Activated naive CD4-positive, alpha-beta T cell treated with anti-CD3 and anti-CD28 coated beads for 36 hours (primary cell): ENCODE measurements around the gene IRAK2. TPM values are rescaled to one million over a fixed set of nuclear protein-coding genes. Genes with fewer than 3 reads are reported as not detected.

Source experiments
- CTCF ChIA-PET: fragments of 350-600 bp; sonication (Branson Sonifier 250); formaldehyde crosslinking; loops from one replicate; lab custom pipeline; 2021; ENCODE audit warnings: antibody characterized with exemption; lab: Charles Lee
- DNase-seq: peaks from one replicate; pipeline ENCODE4 v3.0.0-alpha.2; 2020
- H3K27ac Mint-ChIP-seq: one replicate; pipeline ENCODE4 v1.8.0; 2021; ENCODE audit warnings: mild to moderate bottlenecking, mixed read lengths
- H3K27me3 Mint-ChIP-seq: one replicate; pipeline ENCODE4 v1.8.0; 2021; ENCODE audit warnings: low read depth, mixed read lengths
- H3K36me3 Mint-ChIP-seq: one replicate; pipeline ENCODE4 v1.8.0; 2021; ENCODE audit warnings: low read depth, mixed read lengths
- H3K4me1 Mint-ChIP-seq: one replicate; pipeline ENCODE4 v1.8.0; 2021; ENCODE audit warnings: low read depth, mixed read lengths
- H3K4me3 Mint-ChIP-seq: one replicate; pipeline ENCODE4 v1.8.0; 2021; ENCODE audit warnings: mild to moderate bottlenecking, moderate library complexity, mixed read lengths
- H3K9me3 Mint-ChIP-seq: one replicate; pipeline ENCODE4 v1.8.0; 2021; ENCODE audit warnings: mixed read lengths
- intact Hi-C: fragments of 100-400 bp; cut with micrococcal nuclease; formaldehyde crosslinking; loops from one replicate; pipeline ENCODE4 v1.15.1; 2023
- total RNA-seq, 2 experiments: library from RNA; stranded (reverse); gene quantifications; one replicate each; pipeline ENCODE4 v1.2.3, GENCODE V29; 2021

Gene IRAK2
- total RNA-seq, 2 experiments from 2014 or later = 6.4 to 6.9 TPM

- H3K36me3 Mint-ChIP-seq = peaks cover 17% of the 10 kb centered on the region
- DNase-seq = no peak
- intact Hi-C loops = no loop called here
- CTCF ChIA-PET = interaction anchor here (0.9 to 1.0 kb wide), 2 partner anchors 49 to 87 kb away, joined by 3 read pairs; no protein-coding TSS in a partner anchor
- no peak overlapping the region for H3K27ac Mint-ChIP-seq
- H3K4me3 Mint-ChIP-seq = no peak overlapping the region
- peaks cover 47% of the 10 kb centered on the region for H3K4me1 Mint-ChIP-seq
- H3K27me3 Mint-ChIP-seq = no peaks in the 10 kb centered on the region
- no peaks in the 10 kb centered on the region for H3K9me3 Mint-ChIP-seq
Measured at GRCh38 chr3:10238345-10239183, 73.8 kb downstream of the IRAK2 start.

GRCh38 chr3:10240799-10241198 lies 76.1 kb downstream of the IRAK2 start:
- CTCF ChIA-PET = no interaction called here
- Mint-ChIP-seq H3K4me1 (peaks cover 64% of the 10 kb centered on the region), H3K4me3 (no peak overlapping the region), H3K27me3 (no peaks in the 10 kb centered on the region), H3K36me3 (peaks cover 33% of the 10 kb centered on the region), H3K9me3 (peaks cover 14% of the 10 kb centered on the region), H3K27ac (peak overlapping the region; percentile 50)
- no peak for DNase-seq
- intact Hi-C loops = no loop called here

GRCh38 chr3:10242182-10243065 lies 77.7 kb downstream of the IRAK2 start:
- intact Hi-C loops = loop anchor here (1.0 kb wide), 4 partner anchors 8 to 50 kb away; no protein-coding TSS in a partner anchor
- Mint-ChIP-seq H3K9me3 (peaks cover 17% of the 10 kb centered on the region), H3K27ac (peak overlapping the region; percentile 83), H3K27me3 (no peaks in the 10 kb centered on the region), H3K4me3 (peak overlapping the region; percentile 36), H3K36me3 (peaks cover 31% of the 10 kb centered on the region), H3K4me1 (peaks cover 64% of the 10 kb centered on the region)
- DNase-seq = peak; percentile 91
- CTCF ChIA-PET = interaction anchor here (0.6 to 0.9 kb wide), 2 partner anchors 13 to 50 kb away, joined by 3 to 4 read pairs; no protein-coding TSS in a partner anchor

- no peak overlapping the region for H3K4me3 Mint-ChIP-seq
- intact Hi-C loops = no loop called here
- H3K4me1 Mint-ChIP-seq = peaks cover 57% of the 10 kb centered on the region
- no peaks in the 10 kb centered on the region for H3K27me3 Mint-ChIP-seq
- CTCF ChIA-PET = interaction anchor here (0.8 kb wide), 1 partner anchor 19 kb away, joined by 3 read pairs; no protein-coding TSS in a partner anchor
- H3K9me3 Mint-ChIP-seq = peaks cover 19% of the 10 kb centered on the region
- peaks cover 35% of the 10 kb centered on the region for H3K36me3 Mint-ChIP-seq
- H3K27ac Mint-ChIP-seq = no peak overlapping the region
- no peak for DNase-seq
Measured at GRCh38 chr3:10244009-10244408, 79.3 kb downstream of the IRAK2 start.

- Mint-ChIP-seq H3K36me3 (peaks cover 38% of the 10 kb centered on the region), H3K27ac (no peak overlapping the region), H3K4me1 (peaks cover 61% of the 10 kb centered on the region), H3K27me3 (no peaks in the 10 kb centered on the region), H3K4me3 (no peak overlapping the region), H3K9me3 (peaks cover 19% of the 10 kb centered on the region)
- intact Hi-C loops = no loop called here
- CTCF ChIA-PET = interaction anchor here (0.8 kb wide), 1 partner anchor 18 kb away, joined by 3 read pairs; no protein-coding TSS in a partner anchor
- no peak for DNase-seq
Measured at GRCh38 chr3:10245081-10245712, 80.5 kb downstream of the IRAK2 start.

GRCh38 chr3:10247679-10248183 lies 83.0 kb downstream of the IRAK2 start:
- intact Hi-C loops = loop anchor here (1.0 to 2.0 kb wide), 13 partner anchors 17 to 851 kb away; partner anchors contain the start of genes BRK1, FANCD2, JAGN1 and MTMR14
- Mint-ChIP-seq H3K9me3 (peaks cover 19% of the 10 kb centered on the region), H3K4me3 (peak overlapping the region; percentile 75)

GRCh38 chr3:10248184-10248983 lies 83.7 kb downstream of the IRAK2 start, which contains the start of gene TATDN2:
Gene TATDN2 (plus strand): TSS chr3:10248459. CDS start chr3:10249201, 742 bp downstream.
- no peaks in the 10 kb centered on the region for H3K27me3 Mint-ChIP-seq
- peaks cover 19% of the 10 kb centered on the region for H3K9me3 Mint-ChIP-seq
- H3K4me1 Mint-ChIP-seq = peaks cover 55% of the 10 kb centered on the region
- peak within 1 kb of the TSS; percentile 92 for H3K27ac Mint-ChIP-seq
- peak; percentile 98 for DNase-seq
- intact Hi-C loops = loop anchor here (1.0 to 2.0 kb wide), 13 partner anchors 16 to 852 kb away; partner anchors contain the start of genes BRK1, FANCD2, JAGN1 and MTMR14
- CTCF ChIA-PET = interaction anchor here (0.6 to 1.6 kb wide), 4 partner anchors 15 to 859 kb away, joined by 5 to 9 read pairs (median 5); no protein-coding TSS in a partner anchor
- H3K36me3 Mint-ChIP-seq = peaks cover 59% of the 10 kb centered on the region
- H3K4me3 Mint-ChIP-seq = peak within 1 kb of the TSS; percentile 89

More at GRCh38 chr3:10247679-10248183, 83.0 kb downstream of the IRAK2 start:
- peaks cover 56% of the 10 kb centered on the region for H3K36me3 Mint-ChIP-seq
- CTCF ChIA-PET = interaction anchor here (0.7 to 1.6 kb wide), 4 partner anchors 16 to 81 kb away, joined by 4 to 9 read pairs (median 5); no protein-coding TSS in a partner anchor
- H3K27me3 Mint-ChIP-seq = no peaks in the 10 kb centered on the region
- peak overlapping the region; percentile 92 for H3K27ac Mint-ChIP-seq
- DNase-seq = no peak
- peaks cover 56% of the 10 kb centered on the region for H3K4me1 Mint-ChIP-seq

- Mint-ChIP-seq H3K27me3 (no peaks in the 10 kb centered on the region), H3K4me3 (peak overlapping the region; percentile 89), H3K36me3 (peaks cover 63% of the 10 kb centered on the region), H3K4me1 (peaks cover 56% of the 10 kb centered on the region), H3K27ac (peak overlapping the region; percentile 92), H3K9me3 (peaks cover 19% of the 10 kb centered on the region)
- CTCF ChIA-PET = interaction anchor here (0.9 to 1.6 kb wide), 2 partner anchors 14 to 15 kb away, joined by 4 to 9 read pairs; no protein-coding TSS in a partner anchor
- peak; percentile 82 for DNase-seq
- intact Hi-C loops = loop anchor here (1.0 to 2.0 kb wide), 14 partner anchors 15 to 852 kb away; partner anchors contain the start of genes BRK1, FANCD2, JAGN1 and MTMR14
Measured at GRCh38 chr3:10248984-10249748, 84.4 kb downstream of the IRAK2 start.

GRCh38 chr3:10249833-10250232 lies 85.1 kb downstream of the IRAK2 start:
- CTCF ChIA-PET = interaction anchor here (0.6 to 0.9 kb wide), 2 partner anchors 14 to 52 kb away, joined by 3 to 4 read pairs; no protein-coding TSS in a partner anchor
- Mint-ChIP-seq H3K4me3 (peak overlapping the region; percentile 89), H3K9me3 (peaks cover 14% of the 10 kb centered on the region), H3K27ac (peak overlapping the region; percentile 92), H3K4me1 (peaks cover 56% of the 10 kb centered on the region), H3K36me3 (peaks cover 63% of the 10 kb centered on the region), H3K27me3 (no peaks in the 10 kb centered on the region)
- DNase-seq = no peak
- intact Hi-C loops = loop anchor here (1.0 to 2.0 kb wide), 6 partner anchors 8 to 853 kb away; partner anchors contain the start of genes JAGN1, SEC13 and SETD5

- Mint-ChIP-seq H3K27ac (peak overlapping the region; percentile 92), H3K36me3 (peaks cover 62% of the 10 kb centered on the region)
Measured at GRCh38 chr3:10251006-10251405, 86.3 kb downstream of the IRAK2 start.

More at GRCh38 chr3:10251006-10251405, 86.3 kb downstream of the IRAK2 start:
- peak overlapping the region; percentile 89 for H3K4me3 Mint-ChIP-seq
- CTCF ChIA-PET = no interaction called here
- DNase-seq = no peak
- H3K4me1 Mint-ChIP-seq = peaks cover 63% of the 10 kb centered on the region
- intact Hi-C loops = no loop called here
- no peaks in the 10 kb centered on the region for H3K27me3 Mint-ChIP-seq
- H3K9me3 Mint-ChIP-seq = peaks cover 5% of the 10 kb centered on the region
